Measurements from ENCODE around the gene TBC1D8.

TBC1D8 gene

DNA sequence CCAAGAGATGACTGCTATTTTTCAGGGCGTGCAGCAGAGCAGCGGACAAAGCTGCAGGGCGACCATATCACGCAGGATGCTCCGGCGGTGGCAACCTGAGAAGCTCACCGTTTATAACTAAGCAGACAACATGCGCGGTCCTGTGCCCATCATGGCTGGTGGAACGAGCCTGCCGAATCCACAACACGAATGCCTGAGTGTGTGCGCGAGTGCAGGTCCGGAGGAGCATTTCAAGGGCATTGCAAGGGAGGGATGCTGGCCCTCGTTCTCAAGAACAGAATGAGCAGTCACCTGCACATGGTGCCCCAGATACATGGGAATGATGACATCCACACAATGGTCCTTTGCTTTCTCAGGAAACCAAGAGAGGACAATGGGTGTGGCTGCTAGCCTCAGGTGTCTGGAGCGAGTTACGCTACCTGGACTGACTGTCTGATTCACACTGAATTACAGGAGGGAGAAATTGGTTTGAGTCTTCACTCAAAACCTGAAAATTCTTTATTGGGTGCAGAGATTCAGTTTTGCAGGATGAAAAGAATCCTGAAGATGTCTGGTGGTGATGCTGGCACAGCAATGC lies 39.8 kb downstream of the TBC1D8 start:
- H3K9me3 ChIP-seq (ENCODE audit: control insufficient read depth, insufficient read depth, low read depth, low read length) = no peaks in the 10 kb centered on the region
- peaks cover 60% of the 10 kb centered on the region for H3K4me1 ChIP-seq (ENCODE audit: control insufficient read depth, insufficient read depth, low read length)
- no peak overlapping the region for H3K9ac ChIP-seq (ENCODE audit: low read length)
- H3K27me3 ChIP-seq (ENCODE audit: control insufficient read depth, insufficient read depth, low read length) = no peaks in the 10 kb centered on the region
- H3K36me3 ChIP-seq (ENCODE audit: control insufficient read depth, insufficient read depth, low read length) = no peaks in the 10 kb centered on the region
- H3K4me3 ChIP-seq (ENCODE audit: low read depth, low read length) = no peak overlapping the region
- no peak overlapping the region for H3K27ac ChIP-seq (ENCODE audit: low read depth, low read length)

DNA sequence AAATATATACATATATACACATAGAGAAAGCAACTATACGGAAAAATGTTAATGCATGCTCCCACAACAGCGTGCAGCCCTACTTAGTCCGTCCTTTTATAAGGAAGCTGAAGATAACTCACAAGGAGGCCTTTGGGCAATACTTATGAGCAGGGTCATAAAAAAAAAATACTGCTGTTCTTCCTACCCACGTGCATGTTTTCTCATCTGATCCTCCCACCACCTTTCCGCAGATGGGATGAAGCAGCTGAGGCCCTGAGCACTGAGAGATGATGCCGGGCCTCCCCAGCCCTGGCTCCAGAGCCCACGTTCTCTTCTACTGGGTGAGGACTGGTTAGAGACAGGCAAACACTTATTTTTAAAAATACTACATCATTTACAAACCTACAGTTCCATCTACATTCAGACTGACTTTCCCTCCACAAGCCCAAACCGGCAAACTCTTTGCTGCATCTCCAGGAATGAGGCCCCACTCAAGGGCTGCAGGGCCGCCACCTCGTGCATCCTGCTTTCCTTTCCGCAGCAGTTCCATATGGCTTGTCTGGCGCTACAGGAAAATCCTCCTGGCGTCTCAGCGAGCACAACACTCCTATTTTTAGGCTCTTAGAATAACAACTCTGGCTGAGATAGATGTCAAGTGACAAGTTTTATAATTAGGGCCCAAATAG lies 41.6 kb downstream of the TBC1D8 start:
- Histone ChIP-seq H3K9me3 (ENCODE audit: control insufficient read depth, insufficient read depth, low read depth, low read length) (no peaks in the 10 kb centered on the region), H3K27me3 (ENCODE audit: control insufficient read depth, insufficient read depth, low read length) (no peaks in the 10 kb centered on the region), H3K9ac (ENCODE audit: low read length) (no peak overlapping the region), H3K27ac (ENCODE audit: low read depth, low read length) (no peak overlapping the region), H3K36me3 (ENCODE audit: control insufficient read depth, insufficient read depth, low read length) (no peaks in the 10 kb centered on the region), H3K4me1 (ENCODE audit: control insufficient read depth, insufficient read depth, low read length) (peaks cover 52% of the 10 kb centered on the region), H3K4me3 (ENCODE audit: low read depth, low read length) (no peak overlapping the region)

DNA sequence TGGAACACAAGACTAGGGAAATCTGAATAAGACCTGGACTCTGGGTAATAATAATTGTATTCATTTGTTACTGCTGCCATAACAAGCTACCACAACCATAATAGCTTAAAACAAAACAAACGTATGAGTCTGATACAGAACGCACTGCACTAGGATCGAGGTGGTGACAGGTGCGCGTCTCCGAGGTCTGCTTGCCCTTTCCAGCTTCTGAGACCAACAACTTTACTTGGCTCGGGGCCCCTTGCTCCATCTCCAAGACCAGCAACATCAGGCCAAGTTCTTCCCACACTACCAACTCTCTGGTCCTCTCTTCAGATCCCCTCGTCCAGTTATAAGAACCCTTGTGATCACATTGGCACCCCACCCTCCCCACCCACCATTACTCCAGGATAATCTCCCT lies 42.8 kb downstream of the TBC1D8 start:
- H3K4me1 ChIP-seq (ENCODE audit: control insufficient read depth, insufficient read depth, low read length) = peaks cover 40% of the 10 kb centered on the region

DNA sequence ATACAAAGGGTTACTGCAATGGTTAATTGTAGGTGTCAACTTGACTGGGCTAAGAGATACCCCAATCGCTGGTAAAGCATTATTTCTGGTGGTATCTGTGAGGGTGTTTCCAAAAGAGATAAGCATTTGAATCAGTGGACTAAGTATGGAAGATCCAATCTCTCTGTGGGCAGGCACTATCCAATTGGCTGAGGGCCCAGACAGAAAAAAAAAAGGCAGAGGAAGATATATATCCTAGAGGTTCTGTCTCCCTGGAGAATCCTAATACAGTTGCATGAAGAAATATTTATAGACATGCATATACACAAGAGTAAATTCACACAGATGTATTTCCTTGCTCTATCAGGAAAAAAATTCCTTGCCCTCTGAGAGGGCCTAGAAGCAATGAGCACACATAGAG lies 43.9 kb downstream of the TBC1D8 start:
- Histone ChIP-seq H3K27me3 (ENCODE audit: control insufficient read depth, insufficient read depth, low read length) (no peaks in the 10 kb centered on the region), H3K36me3 (ENCODE audit: control insufficient read depth, insufficient read depth, low read length) (no peaks in the 10 kb centered on the region), H3K9me3 (ENCODE audit: control insufficient read depth, insufficient read depth, low read depth, low read length) (peaks cover 6% of the 10 kb centered on the region; the same call in 1 of the 2 replicates), H3K4me3 (ENCODE audit: low read depth, low read length) (no peak overlapping the region), H3K27ac (ENCODE audit: low read depth, low read length) (no peak overlapping the region), H3K9ac (ENCODE audit: low read length) (no peak overlapping the region), H3K4me1 (ENCODE audit: control insufficient read depth, insufficient read depth, low read length) (peaks cover 29% of the 10 kb centered on the region)

More for the DNA sequence above, 42.8 kb downstream of the TBC1D8 start:
- Histone ChIP-seq H3K27ac (ENCODE audit: low read depth, low read length) (no peak overlapping the region), H3K9ac (ENCODE audit: low read length) (no peak overlapping the region), H3K36me3 (ENCODE audit: control insufficient read depth, insufficient read depth, low read length) (no peaks in the 10 kb centered on the region), H3K4me3 (ENCODE audit: low read depth, low read length) (no peak overlapping the region), H3K9me3 (ENCODE audit: control insufficient read depth, insufficient read depth, low read depth, low read length) (no peaks in the 10 kb centered on the region; the same call in 1 of the 2 replicates), H3K27me3 (ENCODE audit: control insufficient read depth, insufficient read depth, low read length) (no peaks in the 10 kb centered on the region)

- Histone ChIP-seq H3K4me3 (ENCODE audit: low read depth, low read length) (no peak overlapping the region), H3K36me3 (ENCODE audit: control insufficient read depth, insufficient read depth, low read length) (no peaks in the 10 kb centered on the region), H3K9me3 (ENCODE audit: control insufficient read depth, insufficient read depth, low read depth, low read length) (peaks cover 6% of the 10 kb centered on the region; the same call in 1 of the 2 replicates), H3K27ac (ENCODE audit: low read depth, low read length) (no peak overlapping the region), H3K9ac (ENCODE audit: low read length) (no peak overlapping the region), H3K27me3 (ENCODE audit: control insufficient read depth, insufficient read depth, low read length) (no peaks in the 10 kb centered on the region), H3K4me1 (ENCODE audit: control insufficient read depth, insufficient read depth, low read length) (peaks cover 26% of the 10 kb centered on the region)
Observed at GRCh38 chr2:101106453-101107181, 44.6 kb downstream of the TBC1D8 start.

DNA sequence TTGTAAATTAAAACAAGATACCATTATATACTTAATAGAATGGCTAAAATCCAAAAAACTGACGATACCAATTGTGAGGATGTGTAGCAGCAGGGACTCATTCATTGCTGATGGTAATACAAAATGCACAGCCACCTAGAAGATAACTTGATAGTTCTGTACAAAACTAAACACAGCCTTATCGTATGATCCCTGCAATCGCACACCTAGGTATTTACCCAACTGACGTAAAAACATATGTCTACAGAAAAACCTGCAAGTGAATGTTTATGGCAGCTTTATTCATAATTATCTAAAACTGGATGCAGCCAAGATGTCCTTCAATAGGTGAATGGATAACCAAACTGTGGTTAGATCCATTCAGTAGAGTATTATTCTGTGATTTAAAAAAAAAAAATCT lies 45.5 kb downstream of the TBC1D8 start:
- Histone ChIP-seq H3K9me3 (ENCODE audit: control insufficient read depth, insufficient read depth, low read depth, low read length) (peaks cover 6% of the 10 kb centered on the region; the same call in 1 of the 2 replicates), H3K27ac (ENCODE audit: low read depth, low read length) (no peak overlapping the region), H3K36me3 (ENCODE audit: control insufficient read depth, insufficient read depth, low read length) (no peaks in the 10 kb centered on the region), H3K4me3 (ENCODE audit: low read depth, low read length) (no peak overlapping the region), H3K9ac (ENCODE audit: low read length) (no peak overlapping the region), H3K4me1 (ENCODE audit: control insufficient read depth, insufficient read depth, low read length) (peaks cover 26% of the 10 kb centered on the region), H3K27me3 (ENCODE audit: control insufficient read depth, insufficient read depth, low read length) (no peaks in the 10 kb centered on the region)

DNA sequence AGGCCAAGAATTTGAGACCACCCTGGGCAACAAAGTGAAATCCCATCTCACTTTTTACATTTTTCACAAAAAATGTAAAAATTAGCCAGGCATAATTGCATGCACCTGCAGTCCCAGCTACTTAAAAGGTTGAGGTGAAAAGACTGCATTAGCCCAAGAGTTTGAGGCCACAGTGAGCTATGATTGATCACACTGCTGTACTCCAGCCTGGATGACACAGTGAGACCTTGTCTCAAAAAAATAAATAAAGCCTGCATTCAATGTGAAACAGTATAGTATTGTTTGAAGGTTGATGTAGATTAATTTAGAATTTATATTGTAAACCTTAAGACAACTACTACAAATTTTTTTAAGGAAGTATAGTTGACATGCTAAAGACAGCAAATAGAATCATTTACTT lies 53.5 kb downstream of the TBC1D8 start:
- Histone ChIP-seq H3K27me3 (ENCODE audit: control insufficient read depth, insufficient read depth, low read length) (no peaks in the 10 kb centered on the region), H3K4me3 (ENCODE audit: low read depth, low read length) (no peak overlapping the region), H3K4me1 (ENCODE audit: control insufficient read depth, insufficient read depth, low read length) (no peaks in the 10 kb centered on the region), H3K9me3 (ENCODE audit: control insufficient read depth, insufficient read depth, low read depth, low read length) (peaks cover 7% of the 10 kb centered on the region; the same call in 1 of the 2 replicates), H3K36me3 (ENCODE audit: control insufficient read depth, insufficient read depth, low read length) (no peaks in the 10 kb centered on the region), H3K9ac (ENCODE audit: low read length) (no peak overlapping the region), H3K27ac (ENCODE audit: low read depth, low read length) (no peak overlapping the region)

GRCh38 chr2:101096619-101097142 lies 54.5 kb downstream of the TBC1D8 start:
- H3K4me1 ChIP-seq (ENCODE audit: control insufficient read depth, insufficient read depth, low read length) = no peaks in the 10 kb centered on the region
- H3K4me3 ChIP-seq (ENCODE audit: low read depth, low read length) = no peak overlapping the region
- H3K27ac ChIP-seq (ENCODE audit: low read depth, low read length) = no peak overlapping the region

DNA sequence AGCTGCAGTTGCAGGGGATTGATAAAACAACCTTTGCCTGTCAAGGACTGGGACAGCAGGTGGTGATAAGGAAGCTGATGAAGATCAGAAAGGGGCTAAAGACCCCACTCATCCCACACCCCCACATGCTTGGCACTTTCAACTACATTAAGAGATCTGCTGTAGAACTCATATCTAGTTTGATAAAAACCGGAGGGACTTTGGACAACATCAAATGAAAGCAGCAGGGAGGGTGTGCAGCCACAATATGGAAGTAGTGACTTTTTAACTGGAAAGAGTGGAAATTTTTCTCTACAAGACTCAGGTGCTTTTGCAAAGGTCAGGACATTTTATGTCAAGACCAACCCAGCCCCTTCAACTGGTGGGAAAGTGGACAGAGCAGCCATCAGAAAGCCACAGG lies 56.8 kb downstream of the TBC1D8 start:
- Histone ChIP-seq H3K4me3 (ENCODE audit: low read depth, low read length) (no peak overlapping the region), H3K9ac (ENCODE audit: low read length) (no peak overlapping the region), H3K36me3 (ENCODE audit: control insufficient read depth, insufficient read depth, low read length) (no peaks in the 10 kb centered on the region), H3K9me3 (ENCODE audit: control insufficient read depth, insufficient read depth, low read depth, low read length) (peaks cover 3% of the 10 kb centered on the region; the same call in 1 of the 2 replicates), H3K27me3 (ENCODE audit: control insufficient read depth, insufficient read depth, low read length) (no peaks in the 10 kb centered on the region), H3K4me1 (ENCODE audit: control insufficient read depth, insufficient read depth, low read length) (no peaks in the 10 kb centered on the region), H3K27ac (ENCODE audit: low read depth, low read length) (no peak overlapping the region)

More at GRCh38 chr2:101096619-101097142, 54.5 kb downstream of the TBC1D8 start:
- Histone ChIP-seq H3K9ac (ENCODE audit: low read length) (no peak overlapping the region), H3K27me3 (ENCODE audit: control insufficient read depth, insufficient read depth, low read length) (no peaks in the 10 kb centered on the region), H3K36me3 (ENCODE audit: control insufficient read depth, insufficient read depth, low read length) (no peaks in the 10 kb centered on the region), H3K9me3 (ENCODE audit: control insufficient read depth, insufficient read depth, low read depth, low read length) (peaks cover 3% of the 10 kb centered on the region; the same call in 1 of the 2 replicates)

- H3K36me3 ChIP-seq (ENCODE audit: control insufficient read depth, insufficient read depth, low read length) = no peaks in the 10 kb centered on the region
- no peak overlapping the region for H3K9ac ChIP-seq (ENCODE audit: low read length)
- no peaks in the 10 kb centered on the region for H3K4me1 ChIP-seq (ENCODE audit: control insufficient read depth, insufficient read depth, low read length)
- H3K27me3 ChIP-seq (ENCODE audit: control insufficient read depth, insufficient read depth, low read length) = no peaks in the 10 kb centered on the region
- no peak overlapping the region for H3K27ac ChIP-seq (ENCODE audit: low read depth, low read length)
- no peaks in the 10 kb centered on the region for H3K9me3 ChIP-seq (ENCODE audit: control insufficient read depth, insufficient read depth, low read depth, low read length)
- H3K4me3 ChIP-seq (ENCODE audit: low read depth, low read length) = no peak overlapping the region
Observed at GRCh38 chr2:101089942-101090799, 61.0 kb downstream of the TBC1D8 start.

Data from HUES6 (cell line).